Thyroid gland (tissue), 4 donors: ENCODE results near the gene GLIPR1L2. TPM values are rescaled to one million over a fixed set of nuclear protein-coding genes. Genes with fewer than 3 reads are reported as not detected.
"Not testable (repeated sequence)": the region's sequence is repeated elsewhere in the genome, so short reads cannot be mapped to it uniquely, and the experiment has no call there.

Source experiments
- DNase-seq, 2 donors: peaks; one replicate each; pipeline ENCODE4 v3.0.0-alpha.2; 2019
- H3K27ac ChIP-seq, 3 donors: fragments of 200-600 bp; sonication (generic); 1 replicate in 2 of 3; 2 replicates in 1 of 3; pipeline ENCODE4 v1.5.1; 2016 to 2019; ENCODE audit warnings: mild to moderate bottlenecking in 1 of 3, moderate library complexity in 1 of 3
- H3K27me3 ChIP-seq: fragments of 200-600 bp; sonication (generic); one replicate; pipeline ENCODE4 v1.5.1; 2019
- H3K36me3 ChIP-seq, 2 donors: fragments of 200-600 bp; sonication (generic); one replicate each; pipeline ENCODE4 v1.5.1; 2016 to 2019
- H3K4me1 ChIP-seq, 2 donors: fragments of 200-600 bp; sonication (generic); one replicate each; pipeline ENCODE4 v1.5.1; 2017 to 2019
- H3K4me3 ChIP-seq, 3 donors: fragments of 200-600 bp; sonication (generic); replicated peaks in 1 of 3; 1 replicate in 2 of 3; 2 replicates in 1 of 3; pipeline ENCODE4 v1.5.1; 2016; ENCODE audit warnings: mild to moderate bottlenecking in 1 of 3
- H3K9me3 ChIP-seq: fragments of 200-600 bp; sonication (generic); one replicate; pipeline ENCODE4 v1.5.1; 2017
- POLR2A ChIP-seq, 2 donors: fragments of 450-650 bp; IDR thresholded peaks; one replicate each; pipeline ENCODE4 v1.6.1; 2017; ENCODE audit warnings: antibody characterized with exemption in 2 of 2, mild to moderate bottlenecking in 2 of 2, moderate library complexity in 1 of 2
- WGBS, 2 donors: methylation state at CpG; one replicate each; pipeline ENCODE4 v1.1.5; 2017; 5-methylcytosine and 5-hydroxymethylcytosine counted together
- intact Hi-C: fragments of 100-400 bp; cut with DNase I; formaldehyde crosslinking; loops from one replicate; pipeline ENCODE4 v1.15.1; 2023
- total RNA-seq, 4 donors: library from RNA; depleted of rRNA; stranded (reverse); fragments of >200 nt; gene quantifications; one replicate each; pipeline ENCODE4 v1.2.3, GENCODE V29; 2016
- TF ChIP-seq, protein P1 (sequence below), 6 experiments: fragments of 200-600 bp in 3 of 6; fragments of 450-650 bp in 3 of 6; sonication (generic) in 3 of 6; IDR thresholded peaks; one replicate each; pipeline ENCODE4 v1.5.1; 2016 to 2019; ENCODE audit warnings: antibody characterized with exemption in 6 of 6, mild to moderate bottlenecking in 2 of 6, inconsistent platforms in 1 of 6, moderate library complexity in 1 of 6

GLIPR1L2 gene
- total RNA-seq, result 1 to 10 TPM in 3 of 4 donors, under 1 TPM in 1; 0.38 to 6.5 (median 2.2) TPM

DNA sequence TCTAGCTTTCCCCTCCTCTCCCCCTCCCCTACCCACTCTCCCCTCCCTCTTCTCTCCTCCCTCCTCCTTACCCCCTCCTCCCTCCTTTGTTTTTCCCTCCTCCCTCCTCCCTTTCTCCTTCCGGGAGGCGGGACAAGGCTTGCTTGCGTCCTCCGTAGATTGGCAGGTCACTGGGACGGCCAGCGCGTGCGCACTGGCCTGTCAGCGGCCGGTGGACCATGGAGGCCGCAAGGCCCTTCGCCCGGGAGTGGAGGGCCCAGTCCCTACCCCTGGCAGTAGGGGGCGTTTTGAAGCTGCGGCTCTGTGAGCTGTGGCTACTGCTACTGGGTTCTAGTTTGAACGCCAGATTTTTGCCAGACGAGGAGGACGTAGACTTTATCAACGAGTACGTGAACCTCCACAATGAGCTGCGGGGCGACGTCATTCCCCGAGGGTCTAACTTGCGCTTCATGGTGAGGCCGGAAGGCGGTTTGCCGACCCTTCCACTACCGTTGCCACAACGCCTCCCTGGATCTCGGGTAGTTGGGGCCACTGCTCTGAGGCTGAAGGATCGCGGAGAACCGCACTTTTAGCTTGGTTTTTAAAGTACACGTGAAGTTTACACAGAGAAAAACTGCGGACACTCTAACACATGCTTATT lies at the start of gene GLIPR1L2:
GLIPR1L2 (plus strand) TSS at position 191 of the 640 bp plus-strand sequence; CDS start at position 219, 28 bp downstream.
- H3K27me3 ChIP-seq, result no peaks in the 10 kb centered on the region
- peaks cover 23% of the 10 kb centered on the region in 2 donors for H3K4me1 ChIP-seq
- H3K4me3 ChIP-seq, result peak within 1 kb of the TSS; percentile 18 to 55 (median 33)
- no peaks in the 10 kb centered on the region for H3K36me3 ChIP-seq
- TF ChIP-seq, protein P1, sequence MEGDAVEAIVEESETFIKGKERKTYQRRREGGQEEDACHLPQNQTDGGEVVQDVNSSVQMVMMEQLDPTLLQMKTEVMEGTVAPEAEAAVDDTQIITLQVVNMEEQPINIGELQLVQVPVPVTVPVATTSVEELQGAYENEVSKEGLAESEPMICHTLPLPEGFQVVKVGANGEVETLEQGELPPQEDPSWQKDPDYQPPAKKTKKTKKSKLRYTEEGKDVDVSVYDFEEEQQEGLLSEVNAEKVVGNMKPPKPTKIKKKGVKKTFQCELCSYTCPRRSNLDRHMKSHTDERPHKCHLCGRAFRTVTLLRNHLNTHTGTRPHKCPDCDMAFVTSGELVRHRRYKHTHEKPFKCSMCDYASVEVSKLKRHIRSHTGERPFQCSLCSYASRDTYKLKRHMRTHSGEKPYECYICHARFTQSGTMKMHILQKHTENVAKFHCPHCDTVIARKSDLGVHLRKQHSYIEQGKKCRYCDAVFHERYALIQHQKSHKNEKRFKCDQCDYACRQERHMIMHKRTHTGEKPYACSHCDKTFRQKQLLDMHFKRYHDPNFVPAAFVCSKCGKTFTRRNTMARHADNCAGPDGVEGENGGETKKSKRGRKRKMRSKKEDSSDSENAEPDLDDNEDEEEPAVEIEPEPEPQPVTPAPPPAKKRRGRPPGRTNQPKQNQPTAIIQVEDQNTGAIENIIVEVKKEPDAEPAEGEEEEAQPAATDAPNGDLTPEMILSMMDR (IDR thresholded peaks at IDR 0.05), result peak; percentile 48 to 90 (median 82)
- TF ChIP-seq POLR2A (IDR thresholded peaks at IDR 0.05), result peak in 1 of 2 donors; percentile 95
- intact Hi-C loops, result no loop called here
- H3K27ac ChIP-seq, result peak within 1 kb of the TSS; percentile 85 to 98 (median 86)
- H3K9me3 ChIP-seq, result no peaks in the 10 kb centered on the region
- WGBS, 2 donors, result 1% methylated on average over 31 to 36 of the region's 36 CpGs
- DNase-seq, result peak; percentile 95 to 97

DNA sequence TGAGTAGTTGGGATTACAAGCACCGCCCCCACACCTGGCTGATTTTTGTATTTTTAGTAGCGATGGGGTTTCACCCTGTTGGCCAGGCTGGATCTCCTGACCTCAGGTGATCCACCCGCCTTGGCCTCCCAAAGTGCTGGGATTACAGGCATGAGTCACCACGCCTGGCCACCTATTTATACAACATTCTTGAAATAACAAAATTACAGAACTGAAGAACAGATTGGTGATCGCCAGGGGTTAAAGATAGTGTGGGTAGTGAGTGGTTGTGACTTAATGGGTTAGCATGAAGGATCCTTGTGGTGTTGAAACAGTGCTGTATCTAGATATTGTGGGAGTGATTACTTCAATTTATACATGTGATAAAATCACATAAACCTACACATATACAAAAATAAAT lies 49.0 kb upstream of the GLIPR1L2 start:
- no peak for DNase-seq
- no peaks in the 10 kb centered on the region for H3K9me3 ChIP-seq
- intact Hi-C loops, result no loop called here
- no peaks in the 10 kb centered on the region for H3K27me3 ChIP-seq
- WGBS, 2 donors, result 92 to 97% methylated on average over 5 of the region's 5 CpGs
- H3K4me1 ChIP-seq, result no peaks in the 10 kb centered on the region
- H3K36me3 ChIP-seq, result no peaks in the 10 kb centered on the region
- H3K27ac ChIP-seq, result no peak overlapping the region
- no peak overlapping the region for H3K4me3 ChIP-seq
- no peak for TF ChIP-seq POLR2A (IDR thresholded peaks at IDR 0.05)
- TF ChIP-seq, protein P1 (IDR thresholded peaks at IDR 0.05), result no peak

DNA sequence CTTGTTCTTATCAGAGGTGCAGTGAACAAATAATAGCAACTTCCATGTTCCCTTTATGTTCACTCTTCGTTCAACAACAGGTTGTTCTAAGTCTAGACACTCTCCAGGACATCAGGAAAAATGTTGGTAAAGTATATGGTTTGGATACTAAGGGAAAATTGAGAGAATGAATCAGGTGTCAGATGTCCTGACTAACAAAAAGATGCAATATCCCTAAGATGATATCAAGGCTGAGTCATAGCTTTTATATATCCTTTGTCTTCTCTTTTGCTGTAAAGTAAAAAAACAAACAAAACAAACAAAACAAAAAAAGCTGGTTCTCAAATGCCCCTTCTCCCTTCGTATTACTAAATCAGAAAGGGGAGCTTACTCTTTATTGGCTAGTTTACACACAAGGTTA lies 45.4 kb upstream of the GLIPR1L2 start:
- DNase-seq, result no peak
- Histone ChIP-seq H3K36me3 (no peaks in the 10 kb centered on the region), H3K4me3 (no peak overlapping the region), H3K9me3 (no peaks in the 10 kb centered on the region), H3K27ac (no peak overlapping the region), H3K4me1 (no peaks in the 10 kb centered on the region), H3K27me3 (no peaks in the 10 kb centered on the region)
- TF ChIP-seq POLR2A (IDR thresholded peaks at IDR 0.05), result no peak
- TF ChIP-seq, protein P1 (IDR thresholded peaks at IDR 0.05), result no peak
- intact Hi-C loops, result no loop called here
- WGBS, 2 donors, result 87 to 88% methylated on average over 2 of the region's 2 CpGs

DNA sequence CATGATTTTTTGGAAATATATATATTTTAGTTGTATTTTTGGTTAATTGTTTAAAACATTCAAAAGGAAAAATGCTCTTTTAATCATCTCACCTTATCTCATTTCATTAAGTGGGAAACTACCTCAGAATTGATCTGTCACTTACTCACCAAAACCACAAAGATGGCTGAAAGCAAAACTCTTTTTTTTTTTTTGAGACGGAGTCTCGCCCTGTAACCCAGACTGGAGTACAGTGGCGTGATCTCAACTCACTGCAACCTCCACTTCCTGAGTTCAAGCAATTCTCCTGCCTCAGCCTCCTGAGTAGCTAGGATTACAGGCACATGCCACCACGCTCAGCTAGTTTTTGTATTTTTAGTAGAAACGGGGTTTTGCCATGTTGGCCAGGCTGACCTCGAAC lies 44.7 kb upstream of the GLIPR1L2 start:
- H3K4me1 ChIP-seq, H3K36me3 ChIP-seq, H3K9me3 ChIP-seq, intact Hi-C loops, DNase-seq, H3K27me3 ChIP-seq, H3K4me3 ChIP-seq, H3K27ac ChIP-seq: not testable (repeated sequence)
- WGBS, 2 donors, result 88 to 94% methylated on average over 6 of the region's 6 CpGs

DNA sequence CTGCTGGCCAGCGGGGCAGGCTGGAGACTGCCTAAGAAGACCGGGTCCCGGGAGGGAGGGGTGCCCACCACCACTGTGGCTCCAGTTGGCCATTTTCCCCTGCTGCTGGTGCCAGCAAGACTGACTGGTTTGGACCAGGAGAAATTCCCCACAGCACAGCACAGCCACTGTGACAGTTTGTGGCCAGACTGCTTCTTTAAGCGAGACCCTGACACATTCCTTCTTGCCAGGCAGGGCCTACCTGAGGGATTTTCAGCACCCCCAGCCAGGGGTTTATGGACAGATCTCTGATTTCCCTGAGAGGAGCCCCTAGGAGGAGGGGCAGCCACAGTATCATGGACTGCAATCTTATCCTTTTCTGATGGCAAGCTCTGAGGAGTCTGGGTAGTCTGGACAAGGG lies 40.9 kb upstream of the GLIPR1L2 start:
- DNase-seq, result no peak
- Histone ChIP-seq H3K36me3 (no peaks in the 10 kb centered on the region), H3K9me3 (no peaks in the 10 kb centered on the region), H3K4me3 (no peak overlapping the region), H3K27me3 (no peaks in the 10 kb centered on the region), H3K4me1 (no peaks in the 10 kb centered on the region), H3K27ac (no peak overlapping the region)
- TF ChIP-seq, protein P1 (IDR thresholded peaks at IDR 0.05), result no peak
- no peak for TF ChIP-seq POLR2A (IDR thresholded peaks at IDR 0.05)
- 86 to 95% methylated on average over 3 to 4 of the region's 4 CpGs for WGBS, 2 donors
- intact Hi-C loops, result no loop called here
